HG02610 (cell line): ENCODE results near the gene ERMAP.

Source experiments
- ATAC-seq: cut with Tn5 transposase; IDR thresholded peaks from one replicate; pipeline ENCODE4 v1.9.1; 2021; ENCODE audit warnings: mild to moderate bottlenecking, moderate library complexity; ENCODE audit not compliant: unreplicated experiment

Gene ERMAP, protein sequence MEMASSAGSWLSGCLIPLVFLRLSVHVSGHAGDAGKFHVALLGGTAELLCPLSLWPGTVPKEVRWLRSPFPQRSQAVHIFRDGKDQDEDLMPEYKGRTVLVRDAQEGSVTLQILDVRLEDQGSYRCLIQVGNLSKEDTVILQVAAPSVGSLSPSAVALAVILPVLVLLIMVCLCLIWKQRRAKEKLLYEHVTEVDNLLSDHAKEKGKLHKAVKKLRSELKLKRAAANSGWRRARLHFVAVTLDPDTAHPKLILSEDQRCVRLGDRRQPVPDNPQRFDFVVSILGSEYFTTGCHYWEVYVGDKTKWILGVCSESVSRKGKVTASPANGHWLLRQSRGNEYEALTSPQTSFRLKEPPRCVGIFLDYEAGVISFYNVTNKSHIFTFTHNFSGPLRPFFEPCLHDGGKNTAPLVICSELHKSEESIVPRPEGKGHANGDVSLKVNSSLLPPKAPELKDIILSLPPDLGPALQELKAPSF

DNA sequence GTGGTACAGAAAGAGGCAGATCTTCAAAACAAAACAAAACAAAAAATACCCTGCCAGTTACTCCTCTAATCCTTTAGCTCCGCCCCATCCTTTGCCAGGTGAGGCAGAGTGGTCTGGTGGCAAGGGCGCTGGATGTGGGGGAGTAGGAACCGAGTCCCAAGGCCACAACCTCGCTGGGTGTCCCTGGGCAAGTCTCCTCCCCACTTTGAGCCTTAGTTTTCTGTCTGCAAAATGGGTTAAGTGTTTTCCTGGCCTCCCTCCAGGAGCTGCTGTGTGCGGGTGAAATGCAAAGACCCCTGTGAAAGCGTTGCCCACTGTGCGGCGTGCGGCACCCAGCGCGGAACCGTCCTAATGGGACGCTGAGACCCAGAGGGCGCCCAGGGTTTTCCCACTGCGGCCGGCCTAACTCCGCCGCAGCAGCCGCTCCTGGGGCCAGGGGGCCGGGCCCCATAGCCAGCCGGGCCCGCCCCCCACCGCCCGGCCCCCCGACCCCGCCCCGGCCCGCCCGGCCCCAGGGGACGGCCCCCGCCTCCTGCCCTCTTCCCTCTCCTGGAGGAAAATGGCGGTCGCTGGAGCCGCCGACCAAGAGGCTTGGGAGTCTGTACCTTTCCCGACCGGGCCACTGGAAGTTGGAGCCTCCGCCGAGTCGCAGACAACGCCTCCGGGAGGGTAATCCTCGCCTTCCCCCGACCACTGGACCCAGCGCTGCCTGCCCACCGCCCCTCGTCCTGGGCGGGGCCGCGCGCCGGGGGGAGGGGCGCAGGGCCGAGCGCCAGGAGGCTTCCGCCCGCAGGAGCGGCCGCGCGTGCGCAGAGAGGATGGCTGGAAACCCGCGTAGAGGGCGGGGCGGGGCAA, at the start of gene ERMAP, which contains the start of gene SVBP:
ERMAP (plus strand) TSS at position 538 of the 855 bp plus-strand sequence. CDS start 13,327 bp downstream, outside the sequence.
SVBP (minus strand) TSS at position 813 of the 855 bp plus-strand sequence. CDS start 853 bp downstream, outside the sequence.
- peak; percentile 81 for ATAC-seq

DNA sequence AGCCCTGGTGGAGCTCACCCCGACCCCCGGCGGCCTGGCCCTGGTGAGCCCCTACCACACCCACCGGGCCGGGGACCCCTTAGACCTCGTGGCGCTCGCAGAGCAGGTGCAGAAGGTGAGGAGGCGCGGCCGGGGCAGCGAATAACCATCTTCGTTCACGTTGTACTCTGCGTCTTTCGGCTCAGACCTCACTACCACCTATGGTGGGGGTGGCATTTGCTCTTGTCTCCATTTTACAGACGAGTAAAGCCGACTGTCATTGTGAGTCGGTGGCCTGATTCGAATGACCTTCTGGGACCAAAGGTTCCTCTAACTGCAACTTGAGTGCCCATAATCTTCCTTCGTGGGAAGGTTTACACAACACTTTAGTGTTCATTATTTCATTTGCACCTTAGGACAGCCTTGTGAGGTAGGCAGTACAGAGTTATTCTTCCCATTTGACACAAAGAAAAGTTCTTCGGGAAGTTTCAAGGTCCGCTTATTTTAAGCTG, 49.4 kb upstream of the ERMAP start:
- peak; percentile 9 for ATAC-seq

DNA sequence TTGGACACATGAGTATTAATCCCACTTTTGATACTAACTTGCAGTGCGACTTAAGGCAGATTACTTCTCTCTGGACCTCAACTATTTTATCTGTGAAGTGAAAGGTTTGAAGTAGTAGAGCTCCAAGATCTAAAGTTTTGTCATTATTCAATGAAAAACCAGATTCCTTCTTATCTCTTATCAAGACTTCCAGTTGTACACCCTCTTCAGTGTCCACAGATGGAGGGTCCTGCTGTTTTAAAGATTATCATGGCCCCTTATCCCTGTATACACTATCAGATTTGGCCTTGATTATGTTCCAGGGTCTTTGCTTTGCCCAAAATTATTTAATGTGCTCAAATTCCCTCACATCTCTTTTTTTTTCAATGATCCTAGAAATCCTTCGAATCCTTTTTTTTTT, 48.8 kb upstream of the ERMAP start:
- no peak for ATAC-seq

DNA sequence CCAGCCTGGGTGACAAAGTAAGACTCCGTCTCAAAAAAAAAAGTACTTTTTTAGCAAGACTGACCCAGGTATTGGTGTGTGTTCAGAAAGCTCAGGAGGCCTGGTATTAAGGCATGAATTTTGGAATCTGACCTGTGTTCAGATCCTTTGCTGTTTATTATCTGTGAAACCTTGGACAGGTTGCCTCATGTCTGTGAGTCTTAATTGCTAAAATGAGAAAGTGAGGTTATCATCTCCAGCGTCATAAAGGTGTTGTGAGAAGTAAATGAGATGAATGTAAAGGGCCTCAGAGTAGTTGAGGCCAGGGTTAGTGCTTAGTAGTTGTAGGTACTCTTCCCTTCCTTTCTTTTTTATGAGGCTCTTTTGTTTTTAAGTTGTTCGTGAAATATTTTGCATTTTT, 47.1 kb upstream of the ERMAP start:
- ATAC-seq = no peak

DNA sequence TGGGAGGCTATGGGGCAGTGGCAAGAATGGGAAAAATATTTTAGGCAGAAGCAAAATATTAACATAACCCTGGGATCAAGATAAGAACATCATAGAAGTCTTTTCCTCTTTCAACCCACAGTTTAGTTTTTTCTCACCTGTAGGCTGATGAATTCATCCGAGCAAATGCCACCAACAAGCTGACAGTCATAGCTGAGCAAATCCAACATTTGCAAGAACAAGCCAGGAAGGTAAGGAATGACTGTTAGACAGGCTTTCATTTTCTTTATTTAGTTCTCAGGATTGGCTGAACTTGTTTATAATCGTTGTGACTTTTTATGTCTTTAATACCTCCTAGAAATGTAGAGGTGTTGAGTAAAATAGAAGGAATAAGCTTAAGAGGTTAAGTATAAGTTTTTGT, 43.5 kb upstream of the ERMAP start:
- no peak for ATAC-seq

DNA sequence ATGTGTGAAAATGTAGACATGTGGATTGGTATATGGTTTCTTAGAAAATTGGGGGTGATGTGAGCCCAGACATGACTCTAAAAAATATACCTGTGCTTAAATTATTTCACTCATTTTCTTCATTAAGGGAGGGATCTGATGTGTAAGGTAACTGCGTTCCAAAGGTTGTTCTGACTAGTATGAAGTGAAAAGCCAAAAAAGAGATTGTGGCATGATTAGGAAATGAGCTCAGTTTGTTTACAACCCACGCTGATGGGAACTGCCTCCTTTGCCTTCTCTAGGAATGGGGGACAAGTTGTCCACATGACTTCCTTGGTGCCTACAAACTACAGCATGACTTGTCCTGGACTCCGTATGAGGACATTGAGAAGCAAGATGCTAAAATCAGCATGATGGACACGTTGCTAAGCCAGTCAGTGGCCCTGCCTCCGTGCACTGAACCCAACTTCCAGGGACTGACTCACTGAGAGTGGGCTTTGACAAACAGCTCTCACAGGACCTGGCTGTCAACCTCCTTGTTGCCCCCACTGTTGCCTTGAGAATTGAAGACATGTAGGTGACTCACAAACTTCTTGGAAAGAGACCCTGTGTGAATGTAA, 41.9 kb upstream of the ERMAP start:
- ATAC-seq = no peak

DNA sequence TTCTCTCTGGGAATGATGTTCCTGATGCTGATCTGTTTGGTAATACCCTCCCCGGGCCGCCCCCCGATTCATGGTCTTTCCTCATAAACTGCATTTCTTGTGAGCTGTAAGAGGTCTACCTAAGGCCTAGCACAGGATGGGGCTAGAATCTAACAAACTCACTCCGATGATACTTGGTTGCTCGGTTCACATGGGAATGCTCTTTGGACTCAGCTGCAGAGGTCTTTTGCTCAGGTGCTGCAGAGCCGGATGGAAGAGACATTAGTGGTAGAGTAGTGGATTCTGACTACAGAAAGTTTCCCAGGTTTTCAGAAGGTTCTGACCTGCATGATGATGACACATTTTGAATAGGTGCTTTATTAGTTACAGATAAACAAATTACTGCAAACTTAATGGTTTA, 40.4 kb upstream of the ERMAP start:
- no peak for ATAC-seq

DNA sequence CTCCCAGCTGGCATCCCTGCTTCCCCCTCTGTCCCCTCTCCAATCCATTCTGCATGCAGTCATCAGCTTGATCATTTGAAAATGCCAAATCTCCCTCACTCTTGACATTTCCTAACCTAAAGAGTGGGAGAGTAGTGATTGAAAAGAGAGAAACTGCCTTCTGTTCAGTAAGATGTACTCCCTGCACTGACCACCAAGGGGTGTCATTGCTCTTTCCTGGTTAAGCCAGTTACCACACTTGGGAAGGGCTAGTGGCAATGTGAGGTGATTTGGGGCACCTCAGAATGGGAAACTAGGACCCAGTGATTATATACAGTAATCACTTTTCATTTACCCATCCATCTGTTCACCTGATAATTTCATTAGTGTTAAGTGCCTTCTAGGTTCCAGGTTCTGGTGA, 39.1 kb upstream of the ERMAP start:
- ATAC-seq = no peak

DNA sequence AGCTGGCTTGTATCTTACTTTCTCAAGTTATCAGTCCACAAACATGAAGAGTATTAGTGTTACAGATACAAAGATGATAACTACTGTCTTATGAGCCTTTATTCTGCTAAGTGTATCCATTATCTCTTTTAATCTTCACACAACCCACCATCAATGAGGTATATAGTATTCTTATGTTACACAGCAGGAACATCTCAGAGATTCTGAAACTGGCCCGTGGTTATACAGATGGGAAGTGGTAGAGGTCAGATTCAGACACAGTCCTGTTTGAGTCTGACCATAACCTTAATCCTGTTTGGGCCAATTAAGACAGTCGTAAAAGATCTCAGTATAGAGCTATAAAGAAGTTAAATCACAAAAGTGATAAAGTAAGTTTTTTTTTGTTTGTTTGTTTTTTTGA, 37.2 kb upstream of the ERMAP start:
- peak; percentile 46 for ATAC-seq

DNA sequence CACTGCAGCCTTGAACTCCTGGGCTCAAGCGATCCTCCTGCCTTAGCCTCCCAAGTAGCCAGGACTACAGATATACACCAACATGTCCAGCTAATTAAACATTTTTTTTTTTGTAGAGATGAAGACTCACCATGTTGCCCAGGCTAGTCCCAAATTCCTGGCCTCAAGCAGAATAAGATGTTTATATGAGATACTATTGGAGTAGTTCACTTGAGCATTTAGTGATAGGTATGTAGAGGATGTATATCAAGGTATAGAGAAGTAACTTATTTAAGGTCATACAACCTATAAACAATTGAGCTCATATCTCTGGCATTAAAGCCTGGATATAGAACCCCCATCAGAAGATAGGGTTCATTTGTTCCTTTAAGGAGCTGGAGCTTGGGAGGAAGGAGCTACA, 36.7 kb upstream of the ERMAP start:
- no peak for ATAC-seq

DNA sequence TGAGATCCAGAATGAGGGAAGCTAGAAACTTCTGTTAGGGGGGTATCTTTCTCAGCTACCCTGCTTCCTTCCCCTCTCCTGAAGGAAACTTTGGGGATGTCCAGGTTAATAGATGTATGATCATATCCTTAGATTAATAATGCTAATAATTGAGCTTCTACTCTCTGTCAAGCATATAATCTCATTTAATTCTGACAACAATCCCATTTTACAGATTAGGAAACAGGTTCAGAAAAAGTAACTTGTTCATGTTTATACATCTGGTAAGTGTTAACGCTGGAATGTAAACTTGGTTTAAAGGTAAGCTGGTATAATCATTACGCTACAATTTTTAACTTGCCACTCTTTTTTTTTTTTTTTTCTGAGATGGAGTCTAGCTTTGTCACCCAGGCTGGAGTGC, 33.8 kb upstream of the ERMAP start:
- ATAC-seq = no peak

DNA sequence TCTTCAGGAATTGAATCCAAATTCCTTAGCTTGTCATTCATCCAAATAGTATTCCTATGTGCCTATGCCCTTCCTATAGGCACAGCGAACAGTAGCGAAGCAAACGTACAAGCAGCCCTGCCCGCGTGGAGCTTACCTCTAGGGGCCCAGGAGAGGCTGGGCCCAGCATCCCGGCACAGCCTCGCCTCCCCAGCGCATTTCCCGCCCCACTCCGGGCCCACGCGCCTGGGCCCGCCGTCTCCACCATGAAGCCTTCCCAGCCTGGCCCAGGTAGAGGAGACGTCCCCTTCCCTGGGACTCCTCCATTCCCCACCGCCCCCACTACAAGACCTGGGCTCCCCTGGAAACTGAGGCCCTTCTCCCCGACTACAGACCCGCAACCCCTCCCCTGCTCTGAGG, 32.4 kb upstream of the ERMAP start:
- ATAC-seq = no peak

DNA sequence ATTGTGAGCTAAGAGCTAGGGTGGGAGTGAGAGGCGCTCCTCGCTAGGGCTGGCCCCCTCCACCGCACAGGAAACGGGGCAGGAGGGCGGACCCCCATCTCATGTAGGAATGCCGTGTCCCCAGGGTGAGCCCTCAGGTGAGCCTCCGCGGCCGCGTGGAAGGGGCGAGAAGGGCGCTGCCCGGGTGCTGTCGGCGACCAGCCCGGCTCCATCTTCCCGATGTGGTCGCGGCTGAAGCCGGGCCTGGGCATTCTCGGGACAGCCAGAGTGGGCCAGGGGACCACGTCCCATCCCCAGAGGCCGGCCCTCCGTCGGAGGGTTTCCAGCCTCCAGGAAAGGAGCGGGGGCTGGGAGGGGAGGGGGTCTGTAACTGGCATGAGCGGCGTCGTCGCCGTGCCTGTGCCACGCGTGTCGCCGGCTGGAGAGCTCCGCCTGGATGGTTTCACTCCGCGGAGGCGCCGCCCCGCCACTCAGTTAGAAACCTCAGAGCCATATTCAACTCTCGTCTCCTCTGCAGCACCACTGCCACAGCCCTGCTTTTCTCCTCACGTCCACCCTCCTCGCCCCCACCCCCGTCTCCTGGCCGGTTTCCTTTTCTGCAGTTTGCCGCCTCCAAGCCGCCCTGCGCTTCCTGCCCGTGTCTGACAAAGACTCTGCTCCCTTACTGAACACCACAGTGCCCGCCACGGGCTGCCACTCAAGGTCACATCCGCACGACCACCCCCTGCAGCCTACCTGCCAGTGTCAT, 31.8 kb upstream of the ERMAP start, which contains the start of gene TMEM269:
TMEM269 (plus strand) TSS at position 46 of the 748 bp plus-strand sequence. CDS start 4,903 bp downstream, outside the sequence.
- no peak for ATAC-seq

DNA sequence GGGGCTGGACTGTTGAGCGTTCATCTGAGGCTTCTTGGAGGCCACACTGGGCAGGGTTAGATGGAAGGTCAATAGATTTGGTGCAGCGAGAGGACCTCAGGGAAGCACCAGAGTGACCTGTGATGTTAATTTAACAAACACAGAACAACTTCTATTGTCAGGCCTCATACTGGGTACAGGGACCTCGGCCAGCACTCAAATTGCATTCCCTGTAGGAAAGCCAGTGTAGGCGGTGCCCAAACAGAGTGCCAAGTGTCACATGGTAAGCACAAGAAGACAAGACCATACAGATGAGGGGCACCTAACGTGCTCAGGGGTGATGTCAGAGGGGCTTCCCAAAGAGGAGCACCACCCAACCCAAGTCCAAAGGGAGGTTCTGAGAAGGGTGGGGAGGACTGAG, 30.8 kb upstream of the ERMAP start:
- ATAC-seq = no peak

DNA sequence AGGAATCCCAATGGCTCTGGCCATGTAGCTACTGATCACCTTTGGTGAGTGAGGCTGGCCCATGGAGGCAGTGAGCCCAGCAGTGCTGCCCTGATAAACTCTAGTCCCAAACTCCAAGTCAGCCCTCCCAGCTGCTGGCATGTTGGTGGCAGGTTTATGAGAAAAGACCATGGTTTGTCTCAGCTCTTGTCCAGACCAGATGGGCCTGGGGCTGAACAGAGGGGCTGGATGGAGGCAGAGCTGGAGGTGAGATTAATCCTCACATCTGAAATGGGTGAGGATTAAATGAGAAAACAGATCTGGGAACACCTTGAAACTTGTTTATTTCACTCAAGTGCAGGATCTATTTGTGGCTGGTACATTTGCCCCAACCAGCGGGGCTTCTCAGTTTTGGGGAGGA, 28.9 kb upstream of the ERMAP start:
- ATAC-seq = no peak

DNA sequence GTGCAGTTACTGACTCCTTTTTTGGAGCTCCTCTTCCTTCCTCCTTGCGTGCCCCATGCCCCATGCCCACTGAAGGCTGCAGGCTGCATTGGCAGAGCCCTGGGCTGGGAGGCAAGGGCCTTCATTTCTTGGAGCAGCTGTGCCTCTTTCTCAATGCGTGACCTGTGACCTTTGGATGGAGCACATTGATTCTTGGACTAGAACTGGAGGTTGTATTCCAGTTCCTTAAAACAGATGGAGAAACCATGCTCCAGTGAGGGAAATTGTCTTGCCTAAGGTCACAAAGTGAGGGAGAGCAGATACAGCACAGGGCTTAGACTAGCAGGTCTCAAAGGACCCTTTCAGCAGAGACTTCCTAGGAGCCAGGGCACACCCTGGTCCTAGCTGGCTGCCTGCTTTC, 23.1 kb upstream of the ERMAP start:
- ATAC-seq = no peak

DNA sequence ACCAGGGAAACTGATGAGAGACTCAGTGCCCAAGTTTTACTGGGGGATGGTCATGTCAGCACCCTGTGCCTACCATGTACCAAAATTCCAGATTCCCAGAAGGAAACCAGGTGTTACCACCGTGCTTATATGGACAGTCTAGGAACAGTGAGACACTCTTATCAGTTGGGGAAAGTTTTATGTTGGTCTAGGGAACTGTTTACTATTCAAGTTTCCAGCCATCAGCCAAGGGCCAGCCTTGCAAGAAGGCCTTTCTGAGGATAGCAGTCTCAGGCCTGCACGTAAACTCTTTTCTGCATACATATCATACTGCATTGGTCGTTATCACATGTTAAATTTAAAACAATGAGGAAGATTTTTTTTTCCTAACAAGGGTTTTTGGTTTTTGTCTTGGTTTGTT, 19.5 kb upstream of the ERMAP start:
- no peak for ATAC-seq

DNA sequence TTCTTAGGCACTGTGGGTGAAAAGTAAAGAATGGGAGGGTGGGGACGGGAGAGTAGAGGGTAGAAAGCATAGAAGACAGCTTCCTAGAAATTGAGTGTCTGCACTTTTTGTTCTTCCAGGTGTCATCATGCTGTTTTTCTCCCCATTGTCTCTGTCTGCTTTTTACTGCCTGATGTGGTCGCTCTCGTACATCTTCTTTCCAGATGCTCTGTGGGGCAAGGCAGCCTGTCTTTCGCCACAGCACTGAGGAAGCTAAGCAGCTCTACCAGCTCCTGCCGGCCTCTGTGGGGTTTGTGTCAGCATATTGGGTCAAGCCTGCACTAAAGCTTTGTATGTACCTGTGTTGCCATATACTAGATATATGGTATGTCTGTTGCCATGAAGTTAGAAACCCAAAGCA, 18.9 kb upstream of the ERMAP start:
- ATAC-seq = no peak

DNA sequence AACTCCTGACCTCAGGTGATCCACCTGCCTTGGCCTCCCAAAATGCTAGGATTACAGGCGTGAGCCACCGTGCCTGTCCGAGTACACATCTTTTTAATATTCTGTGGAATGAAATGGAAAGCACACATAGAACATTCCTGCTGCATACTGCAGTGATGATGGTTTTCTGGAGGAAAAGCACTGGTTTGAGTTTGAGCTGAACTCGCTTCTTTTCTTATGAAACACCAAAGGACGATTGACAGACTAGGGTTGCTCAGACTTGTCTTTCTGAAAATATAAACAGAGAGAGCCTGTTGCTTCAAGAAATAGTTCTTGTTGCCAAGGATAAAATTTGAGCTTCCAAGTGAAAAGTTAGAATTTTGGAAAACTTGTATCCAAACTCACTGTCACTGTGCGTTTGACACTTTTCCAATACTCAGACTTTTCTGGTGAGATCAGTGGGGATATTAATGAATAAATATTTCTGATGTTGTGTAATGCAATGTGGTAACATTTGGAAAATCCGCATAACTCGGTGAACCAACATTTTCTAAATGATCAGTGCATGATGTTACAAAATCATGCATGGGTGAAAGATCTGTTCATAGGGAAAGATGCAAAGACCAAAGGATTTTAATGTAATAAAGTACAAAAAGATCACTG, 15.0 kb upstream of the ERMAP start:
- ATAC-seq = no peak

DNA sequence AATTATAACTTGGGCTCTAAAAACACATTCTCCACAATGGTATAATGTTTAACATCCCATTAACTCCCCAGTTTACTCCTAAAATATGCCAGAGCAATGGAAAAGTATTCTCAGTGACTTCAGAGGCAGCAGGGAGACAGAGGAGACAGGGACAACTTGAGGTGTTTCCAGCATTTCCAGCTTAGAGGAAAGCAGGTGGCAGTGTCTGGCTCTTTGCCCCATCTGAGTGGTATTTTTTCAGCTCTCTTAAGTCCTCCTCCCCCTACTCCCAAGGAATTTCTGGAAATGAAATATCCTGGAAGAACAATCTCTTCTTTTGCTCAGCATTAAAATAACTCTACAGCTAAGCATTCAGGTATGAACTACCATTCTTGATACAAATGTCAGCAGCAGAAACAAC, 10.8 kb upstream of the ERMAP start:
- no peak for ATAC-seq
